GM19351 (cell line): ENCODE data around the gene TYW1.
"Not testable (repeated sequence)": the region's sequence is repeated elsewhere in the genome, so short reads cannot be mapped to it uniquely, and the experiment has no call there.

ENCODE experiments used
- ATAC-seq: cut with Tn5 transposase; IDR thresholded peaks from one replicate; pipeline ENCODE4 v1.9.1; 2021; ENCODE audit warnings: mild to moderate bottlenecking, moderate library complexity; ENCODE audit not compliant: unreplicated experiment

TYW1 gene

DNA sequence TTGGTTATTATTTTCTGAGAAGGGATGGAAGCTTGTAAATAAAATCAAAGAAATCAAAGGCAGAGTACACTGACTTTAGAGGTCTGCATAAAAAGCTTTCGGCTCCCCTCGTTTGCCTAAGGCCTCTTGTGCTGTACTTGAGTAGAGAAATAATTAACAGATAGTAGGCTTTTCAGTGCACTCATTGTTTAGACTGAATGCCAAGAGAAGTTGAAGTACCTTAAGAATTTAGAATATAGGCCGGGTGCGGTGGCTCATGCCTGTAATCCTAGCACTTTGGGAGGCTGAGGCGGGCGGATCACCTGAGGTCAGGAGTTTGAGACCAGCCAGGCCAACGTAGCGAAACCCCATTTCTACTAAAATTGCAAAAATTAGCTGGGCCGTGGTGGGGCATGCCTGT is 232.4 kb downstream of the TYW1 start:
- ATAC-seq: not testable (repeated sequence)

DNA sequence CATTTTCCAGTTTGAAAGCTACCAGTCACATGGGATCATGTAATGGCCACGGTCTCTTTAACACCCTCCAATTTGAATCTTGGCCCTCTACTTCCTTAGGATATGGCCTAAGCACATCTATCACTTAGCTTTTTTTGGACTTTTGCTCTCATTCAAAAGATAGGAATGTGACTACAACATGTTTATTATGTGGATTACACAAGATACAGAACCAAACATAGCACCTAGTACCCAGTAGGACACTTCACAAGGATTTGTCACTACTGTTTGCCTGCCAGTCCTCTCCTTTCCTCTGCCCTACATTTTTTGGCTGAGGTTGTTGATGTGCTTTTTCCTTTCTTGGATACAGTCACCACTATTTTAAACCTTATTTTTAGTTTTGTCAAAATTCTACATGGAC is 233.4 kb downstream of the TYW1 start:
- not testable (repeated sequence) for ATAC-seq

DNA sequence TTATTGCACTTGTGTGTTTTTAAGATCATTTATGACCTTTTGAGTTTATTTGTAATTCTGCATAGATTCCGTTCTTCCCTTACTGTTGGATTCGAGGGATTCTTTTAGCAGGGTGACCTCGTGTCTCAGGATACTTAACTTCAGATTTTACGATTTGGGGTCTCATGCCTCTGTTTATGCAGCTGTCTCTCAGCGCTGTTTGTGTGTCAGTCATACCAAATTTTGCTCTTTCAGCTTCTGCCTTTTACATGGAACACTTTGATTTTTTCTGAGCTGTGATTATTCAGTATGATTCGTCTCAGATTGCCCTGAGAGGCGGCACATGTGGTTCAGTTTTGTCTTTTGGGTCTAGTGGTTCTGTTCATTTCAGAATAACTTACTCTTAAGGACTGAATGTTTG is 236.9 kb downstream of the TYW1 start:
- ATAC-seq: not testable (repeated sequence)

DNA sequence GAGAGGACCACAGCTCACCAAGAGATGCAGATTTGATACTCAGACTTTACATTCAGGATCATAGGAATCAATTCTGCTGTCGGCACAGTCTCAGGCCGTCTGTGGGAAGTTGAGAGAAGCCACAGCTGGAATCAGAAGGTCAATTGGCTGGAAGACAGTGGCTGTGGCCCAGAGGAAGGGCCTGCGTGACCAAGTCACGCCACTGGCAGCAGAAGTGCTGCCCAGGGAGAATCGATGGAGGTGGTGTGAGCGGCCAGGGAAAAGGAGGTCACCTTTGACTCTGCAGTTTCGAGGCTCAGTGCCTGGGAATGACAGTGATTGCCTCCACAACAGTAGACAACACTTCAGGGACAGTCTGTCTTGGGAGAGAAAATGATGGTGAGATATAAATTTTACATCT is 239.6 kb downstream of the TYW1 start:
- ATAC-seq: not testable (repeated sequence)

DNA sequence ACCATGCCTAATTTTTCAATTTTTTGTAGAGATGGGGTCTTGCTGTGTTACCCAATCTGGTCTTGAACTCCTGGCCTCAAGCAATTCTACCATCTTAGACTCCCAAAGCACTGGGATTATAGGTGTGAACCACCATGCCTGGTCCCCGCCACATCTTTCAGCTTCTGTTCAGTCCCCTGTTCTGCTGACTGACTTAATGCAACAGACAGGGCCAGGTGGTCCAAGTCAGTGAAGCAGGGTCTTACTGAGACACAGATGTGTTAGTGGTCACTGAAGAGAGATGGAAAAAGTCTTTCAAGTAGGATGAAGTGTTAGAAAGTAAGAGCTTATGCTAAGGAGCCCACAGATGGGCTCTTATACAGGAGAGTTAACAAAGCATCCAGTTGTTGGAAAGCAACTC is 246.2 kb downstream of the TYW1 start:
- ATAC-seq: not testable (repeated sequence)

DNA sequence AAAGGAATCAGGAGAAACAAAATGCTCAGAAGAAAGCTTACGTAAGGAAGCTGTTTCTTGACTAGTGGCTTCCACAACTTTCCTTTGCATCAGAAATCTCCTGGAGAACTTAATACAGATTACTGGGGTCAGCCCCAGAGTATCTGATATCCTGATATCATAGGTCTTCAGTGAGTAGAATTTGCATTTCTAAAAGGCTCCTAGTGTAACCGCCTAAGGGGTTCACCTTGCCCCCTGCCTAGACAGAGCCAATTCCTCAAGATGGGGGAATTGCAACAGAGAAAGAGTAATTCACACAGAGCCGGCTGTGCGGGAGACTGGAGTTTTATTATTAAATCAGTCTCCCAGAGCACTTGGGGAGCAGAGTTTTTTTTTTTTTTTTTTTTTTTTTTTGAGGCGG is 251.7 kb downstream of the TYW1 start:
- ATAC-seq: not testable (repeated sequence)

DNA sequence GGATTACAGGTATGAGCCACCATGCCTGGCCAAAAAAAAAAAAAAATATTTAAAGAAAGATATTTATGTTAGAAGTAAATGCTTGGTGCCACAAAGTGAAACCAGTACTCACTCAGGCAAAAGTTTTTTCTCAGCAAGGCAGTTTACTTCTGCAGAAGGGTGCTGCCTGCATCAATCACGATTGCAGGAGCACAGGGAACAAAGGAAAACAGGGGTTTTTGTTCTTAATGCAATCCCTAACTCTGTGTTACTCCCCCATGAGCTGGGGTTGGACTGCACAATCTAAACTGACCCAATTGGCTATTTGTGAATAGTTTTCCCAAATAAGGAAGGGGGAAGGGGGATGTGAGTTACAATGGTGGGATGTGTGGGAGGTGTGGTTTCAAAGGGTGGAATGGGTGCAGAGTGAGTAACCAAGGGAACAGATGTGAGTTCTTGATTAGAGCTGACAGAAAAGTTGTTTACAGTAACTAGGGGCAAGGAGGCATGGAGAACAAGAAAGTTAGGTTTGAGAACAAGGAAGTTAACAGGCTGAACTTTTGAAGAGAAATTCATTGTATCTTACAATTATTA is 255.4 kb downstream of the TYW1 start:
- ATAC-seq: no peak

DNA sequence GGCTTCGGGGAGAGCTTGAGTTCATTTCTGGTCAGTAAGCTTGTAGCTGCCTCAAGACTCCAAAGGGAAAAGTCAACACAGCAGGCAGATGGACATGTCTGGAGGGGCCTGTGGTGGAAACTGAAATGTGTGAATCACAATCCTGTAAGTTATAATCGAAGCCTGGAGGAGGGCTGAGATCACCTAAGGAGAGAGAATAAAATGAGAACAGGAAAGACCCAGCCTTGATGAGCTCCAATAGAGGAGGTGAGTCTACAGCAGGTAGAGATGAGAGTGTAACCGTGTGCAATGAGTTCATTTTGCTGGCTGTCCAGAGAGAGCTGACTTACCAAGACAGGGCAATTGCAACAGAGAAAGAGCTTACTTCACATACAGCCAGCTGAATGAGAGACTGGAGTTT is 258.4 kb downstream of the TYW1 start:
- not testable (repeated sequence) for ATAC-seq

DNA sequence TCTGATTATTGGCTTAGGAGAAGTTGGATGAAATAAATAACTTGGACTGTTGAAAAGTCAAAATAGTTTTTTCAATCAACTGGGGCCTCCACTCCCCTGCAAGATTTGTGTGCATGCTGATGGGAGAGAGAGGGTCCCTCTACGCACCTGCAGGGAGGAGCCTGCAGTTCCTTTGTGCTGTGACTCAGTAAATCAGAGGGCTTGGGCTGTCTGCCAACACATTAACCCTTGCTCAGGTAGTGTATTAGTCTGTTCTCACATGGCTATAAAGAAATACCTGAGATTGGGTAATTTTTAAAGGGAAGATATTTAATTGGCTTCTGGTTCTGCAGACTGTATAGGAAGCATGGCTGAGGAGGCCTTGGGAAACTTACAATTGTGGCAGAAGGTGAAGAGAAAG is 261.1 kb downstream of the TYW1 start:
- not testable (repeated sequence) for ATAC-seq

DNA sequence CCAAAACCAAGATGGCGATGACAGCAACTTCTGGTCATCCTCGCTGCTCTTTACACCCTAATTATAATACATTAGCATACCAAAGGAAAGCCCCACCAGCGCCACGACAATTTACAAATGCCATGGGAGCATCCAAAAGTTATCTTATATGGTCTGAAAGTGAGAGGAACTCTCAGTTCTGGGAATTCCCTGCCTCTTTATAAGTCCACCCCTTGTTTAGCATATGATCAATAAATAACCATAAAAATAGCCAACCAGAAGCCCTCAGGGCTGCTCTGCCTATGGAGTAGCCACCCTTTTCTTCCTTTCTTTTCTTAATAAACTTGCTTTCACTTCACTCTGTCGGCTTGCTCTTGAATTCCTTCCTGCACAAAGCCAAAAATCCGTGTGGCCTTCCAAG is 262.7 kb downstream of the TYW1 start:
- ATAC-seq: not testable (repeated sequence)

DNA sequence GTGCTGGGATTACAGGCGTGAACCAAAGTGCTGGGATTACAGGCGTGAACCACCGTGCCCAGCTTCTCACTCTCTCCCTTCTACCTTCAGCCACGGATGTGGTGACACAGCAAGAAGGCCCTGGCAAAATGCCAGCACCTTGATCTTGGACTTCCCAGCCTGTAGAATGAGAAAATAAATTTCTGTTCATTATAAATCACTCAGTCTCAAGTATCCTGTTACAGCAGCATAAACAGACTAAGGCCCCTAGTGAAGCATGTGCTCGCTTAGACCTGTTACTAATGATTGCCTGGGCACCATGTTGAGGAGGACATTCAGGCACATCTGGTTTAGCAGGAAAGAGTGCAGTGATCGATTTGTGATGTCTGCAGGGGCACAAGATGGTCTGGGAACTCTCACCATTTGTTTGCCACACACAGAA is 263.5 kb downstream of the TYW1 start:
- ATAC-seq: not testable (repeated sequence)

DNA sequence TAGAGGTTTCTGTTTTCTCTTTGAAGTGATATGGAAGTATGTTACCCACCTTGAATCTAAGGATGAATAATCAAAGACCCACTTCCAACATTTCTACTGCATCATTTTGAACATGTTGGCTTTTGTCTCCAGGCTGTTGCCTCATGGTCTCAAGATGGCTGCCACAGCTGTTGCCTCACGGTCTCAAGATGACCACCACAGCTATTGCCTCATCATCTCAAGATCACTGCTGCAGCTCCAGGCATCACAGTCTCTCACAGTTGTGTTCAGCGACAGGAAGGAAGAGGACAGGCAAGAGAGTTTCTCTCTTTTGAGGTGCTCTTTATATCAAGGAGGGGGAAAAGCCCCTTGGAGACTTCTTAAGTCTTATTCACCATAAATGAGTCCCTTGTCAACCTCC is 267.4 kb downstream of the TYW1 start:
- not testable (repeated sequence) for ATAC-seq

DNA sequence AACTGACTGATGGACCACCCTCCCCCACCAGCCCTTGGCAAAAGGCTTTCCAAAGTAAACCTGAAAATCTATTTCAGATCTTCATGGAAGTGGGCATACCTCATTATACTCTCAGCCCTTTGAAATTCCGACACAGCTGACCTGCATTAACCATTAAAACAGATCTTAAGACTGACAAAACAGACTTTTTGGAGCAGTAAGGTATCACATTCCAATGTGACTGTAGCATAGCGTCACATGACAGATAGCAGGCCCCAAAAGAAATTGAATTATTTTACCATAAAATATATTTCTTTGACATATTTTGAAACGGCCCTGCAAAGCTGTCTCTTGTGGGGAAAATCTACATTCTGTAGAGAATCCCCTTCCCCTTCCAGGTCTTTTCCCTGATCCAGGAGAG is 269.4 kb downstream of the TYW1 start:
- not testable (repeated sequence) for ATAC-seq

DNA sequence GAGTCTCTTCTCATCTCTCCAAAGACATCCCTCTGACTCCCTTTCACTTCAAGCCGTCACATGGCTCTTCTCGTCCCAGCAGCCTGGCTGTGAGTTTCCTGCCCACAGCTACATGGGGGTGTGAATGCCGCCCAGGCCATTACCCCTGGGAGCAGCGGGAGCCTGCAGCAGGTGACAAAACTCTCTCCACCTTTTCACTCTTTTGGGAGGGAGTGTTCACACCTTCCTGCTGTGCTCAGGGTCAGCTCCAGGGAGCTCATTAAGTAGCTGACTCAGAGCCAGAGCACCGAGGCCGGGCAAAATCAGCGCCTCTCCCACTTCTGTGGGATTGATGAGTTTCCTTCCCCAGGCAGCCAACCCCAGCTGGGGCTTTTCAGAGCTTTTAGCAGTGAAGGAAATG is 271.3 kb downstream of the TYW1 start:
- ATAC-seq: no peak

DNA sequence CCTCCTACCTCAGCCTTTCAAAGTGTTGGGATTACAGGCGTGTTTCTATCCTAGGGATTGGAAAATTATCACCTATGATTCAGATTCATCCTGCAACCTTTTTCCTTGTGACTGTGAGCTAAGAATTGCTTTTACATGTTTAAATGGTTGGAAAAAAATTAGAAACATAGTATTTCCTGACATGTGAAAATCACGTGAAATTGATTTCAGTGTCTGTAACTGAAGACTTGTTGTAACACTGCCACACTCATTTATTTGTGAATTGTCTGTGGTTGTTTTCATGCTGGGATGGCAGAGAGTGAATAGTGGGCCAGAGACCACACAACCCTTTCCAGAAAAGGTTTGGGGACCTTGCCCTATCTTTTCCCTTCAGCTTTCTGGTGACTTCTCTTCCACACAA is 273.3 kb downstream of the TYW1 start:
- not testable (repeated sequence) for ATAC-seq
